Suprapubic skin (tissue), 4 donors: ENCODE measurements around the gene RASGEF1C. TPM values are rescaled to one million over a fixed set of nuclear protein-coding genes. Genes with fewer than 3 reads are reported as not detected.
A peak's percentile ranks its signal among the peaks of the same experiment; 100 is the strongest.

ENCODE experiments used
- DNase-seq, 2 donors: peaks; one replicate each; pipeline ENCODE4 v3.0.0-alpha.2; 2019; ENCODE audit warnings: low spot score in 2 of 2
- H3K27ac ChIP-seq: fragments of 200-600 bp; sonication (generic); one replicate; pipeline ENCODE4 v1.5.1; 2019
- H3K27me3 ChIP-seq: fragments of 200-600 bp; sonication (generic); one replicate; pipeline ENCODE4 v1.5.1; 2019
- H3K36me3 ChIP-seq: fragments of 200-600 bp; sonication (generic); one replicate; pipeline ENCODE4 v1.5.1; 2019
- H3K4me1 ChIP-seq: fragments of 200-600 bp; sonication (generic); one replicate; pipeline ENCODE4 v1.5.1; 2019
- H3K4me3 ChIP-seq: fragments of 200-600 bp; sonication (generic); one replicate; pipeline ENCODE4 v1.5.1; 2019; ENCODE audit warnings: mild to moderate bottlenecking
- H3K9me3 ChIP-seq: fragments of 200-600 bp; sonication (generic); one replicate; pipeline ENCODE4 v1.5.1; 2019
- CTCF ChIP-seq, 2 donors: fragments of 200-600 bp in 1 of 2; fragments of 450-650 bp in 1 of 2; sonication (generic) in 1 of 2; IDR thresholded peaks; one replicate each; pipeline ENCODE4 v1.5.1; 2016 to 2019; ENCODE audit warnings: antibody characterized with exemption in 2 of 2, mild to moderate bottlenecking in 1 of 2, moderate library complexity in 1 of 2
- EP300 ChIP-seq: sonication (generic); formaldehyde crosslinking; IDR thresholded peaks from one replicate; pipeline ENCODE4 v1.6.1; 2017; ENCODE audit warnings: antibody characterized with exemption
- POLR2A ChIP-seq, 2 donors: fragments of 450-650 bp; IDR thresholded peaks; one replicate each; pipeline ENCODE4 v1.6.1; 2017; ENCODE audit warnings: antibody characterized with exemption in 2 of 2, mild to moderate bottlenecking in 2 of 2, moderate library complexity in 2 of 2
- POLR2AphosphoS5 ChIP-seq, 3 donors: sonication (generic); formaldehyde crosslinking; IDR thresholded peaks; one replicate each; pipeline ENCODE4 v1.6.1; 2017; ENCODE audit warnings: antibody characterized with exemption in 3 of 3
- WGBS: methylation state at CpG from one replicate; pipeline ENCODE4 v1.1.5; 2018; 5-methylcytosine and 5-hydroxymethylcytosine counted together
- total RNA-seq, 4 donors: library from RNA; depleted of rRNA; stranded (reverse); fragments of >200 nt; gene quantifications; one replicate each; pipeline ENCODE4 v1.1.0, GENCODE V29; 2016

The RASGEF1C gene
- total RNA-seq, 4 donors from 2014 or later: 0.64 to 0.89 (median 0.81) TPM

- Histone ChIP-seq H3K9me3 (peaks cover 21% of the 10 kb centered on the region), H3K4me1 (peaks cover 4% of the 10 kb centered on the region), H3K36me3 (no peaks in the 10 kb centered on the region), H3K27ac (no peak overlapping the region), H3K27me3 (peaks cover 9% of the 10 kb centered on the region), H3K4me3 (no peak overlapping the region)
- no peak for TF ChIP-seq POLR2AphosphoS5 (IDR thresholded peaks at IDR 0.05)
- TF ChIP-seq CTCF (IDR thresholded peaks at IDR 0.05): no peak
- no peak for TF ChIP-seq EP300
- TF ChIP-seq POLR2A (IDR thresholded peaks at IDR 0.05): no peak
- peak in 1 of 2 donors; percentile 60 for DNase-seq
- 93% methylated on average over 13 of the region's 21 CpGs for WGBS
Measured at GRCh38 chr5:180214870-180215770, 6.1 kb upstream of the RASGEF1C start.

- H3K4me1 ChIP-seq: peaks cover 7% of the 10 kb centered on the region
- H3K27ac ChIP-seq: no peak overlapping the region
- no peak for DNase-seq
- 86% methylated on average over 5 of the region's 5 CpGs for WGBS
- TF ChIP-seq POLR2A (IDR thresholded peaks at IDR 0.05) (no peak), CTCF (IDR thresholded peaks at IDR 0.05) (no peak), EP300 (no peak), POLR2AphosphoS5 (IDR thresholded peaks at IDR 0.05) (no peak)
- H3K9me3 ChIP-seq: peaks cover 21% of the 10 kb centered on the region
- H3K4me3 ChIP-seq: no peak overlapping the region
- peaks cover 9% of the 10 kb centered on the region for H3K27me3 ChIP-seq
- H3K36me3 ChIP-seq: no peaks in the 10 kb centered on the region
Measured at GRCh38 chr5:180213657-180214207, 4.7 kb upstream of the RASGEF1C start.

GRCh38 chr5:180213256-180213600 is 4.2 kb upstream of the RASGEF1C start:
- Histone ChIP-seq H3K4me3 (no peak overlapping the region), H3K9me3 (peaks cover 19% of the 10 kb centered on the region), H3K27me3 (peaks cover 14% of the 10 kb centered on the region), H3K4me1 (peaks cover 11% of the 10 kb centered on the region), H3K27ac (no peak overlapping the region), H3K36me3 (no peaks in the 10 kb centered on the region)
- no CpG with 5 or more reads among the region's 4 CpGs for WGBS
- DNase-seq: peak in 1 of 2 donors; percentile 63
- TF ChIP-seq POLR2A (IDR thresholded peaks at IDR 0.05) (no peak), POLR2AphosphoS5 (IDR thresholded peaks at IDR 0.05) (no peak), CTCF (IDR thresholded peaks at IDR 0.05) (no peak), EP300 (no peak)

GRCh38 chr5:180212363-180213255 is 3.6 kb upstream of the RASGEF1C start:
- 40% methylated on average over 11 of the region's 19 CpGs for WGBS
- H3K36me3 ChIP-seq: no peaks in the 10 kb centered on the region
- peak in 1 of 2 donors; percentile 72 for DNase-seq
- peaks cover 17% of the 10 kb centered on the region for H3K4me1 ChIP-seq
- H3K9me3 ChIP-seq: peaks cover 15% of the 10 kb centered on the region
- H3K27ac ChIP-seq: no peak overlapping the region
- H3K4me3 ChIP-seq: no peak overlapping the region
- peaks cover 20% of the 10 kb centered on the region for H3K27me3 ChIP-seq
- TF ChIP-seq EP300 (no peak), POLR2A (IDR thresholded peaks at IDR 0.05) (no peak), POLR2AphosphoS5 (IDR thresholded peaks at IDR 0.05) (no peak), CTCF (IDR thresholded peaks at IDR 0.05) (no peak)

GRCh38 chr5:180211761-180212035 is 2.7 kb upstream of the RASGEF1C start:
- Histone ChIP-seq H3K27ac (no peak overlapping the region), H3K9me3 (peaks cover 8% of the 10 kb centered on the region), H3K27me3 (peaks cover 24% of the 10 kb centered on the region), H3K4me3 (no peak overlapping the region), H3K36me3 (no peaks in the 10 kb centered on the region), H3K4me1 (peaks cover 17% of the 10 kb centered on the region)
- 70% methylated on average over 4 of the region's 4 CpGs for WGBS
- DNase-seq: no peak
- TF ChIP-seq POLR2A (IDR thresholded peaks at IDR 0.05): no peak
- TF ChIP-seq CTCF (IDR thresholded peaks at IDR 0.05): no peak
- no peak for TF ChIP-seq EP300
- TF ChIP-seq POLR2AphosphoS5 (IDR thresholded peaks at IDR 0.05): no peak
